Keratinocyte (primary cell): ENCODE data around the gene PTPRN2.

Experiments used
- CTCF ChIP-seq, 3 experiments: IDR thresholded peaks in 1 of 3; conservative IDR thresholded peaks in 1 of 3; optimal IDR thresholded peaks in 1 of 3; 2 replicates in 2 of 3; 3 replicates in 1 of 3; pipeline versions ENCODE3 to v1.5.1; 2011; ENCODE audit warnings: low read length in 3 of 3, mild to moderate bottlenecking in 3 of 3, moderate library complexity in 2 of 3, control low read depth in 1 of 3, inconsistent platforms in 1 of 3; ENCODE audit not compliant: insufficient read depth in 2 of 3; ENCODE audit errors: extremely low read depth in 1 of 3
- EZH2 ChIP-seq: IDR thresholded peaks from one replicate; pipeline ENCODE4 v1.6.1; 2012; ENCODE audit warnings: inconsistent platforms, mild to moderate bottlenecking, low read length, moderate library complexity

GRCh38 chr7:157640144-157640543 is 947.5 kb downstream of the PTPRN2 start:
- TF ChIP-seq CTCF (optimal IDR thresholded peaks at IDR 0.05 in 1 of 3, IDR thresholded peaks at IDR 0.05 in 1 of 3, conservative IDR thresholded peaks at IDR 0.05 in 1 of 3; ENCODE audit: extremely low read depth in 1 of 3, insufficient read depth in 2 of 3, low read length in 3 of 3) (no peak), EZH2 (no peak)
